Stimulated activated CD4-positive, alpha-beta T cell treated with anti-CD3 and anti-CD28 coated beads, Interleukin-4, amount 100 ng/mL, for 4 hours (primary cell): Measurements from ENCODE around the gene ASPM.
"Not testable (repeated sequence)": the region's sequence is repeated elsewhere in the genome, so short reads cannot be mapped to it uniquely, and the experiment has no call there.

Source experiments
- DNase-seq, 2 experiments: peaks; one replicate each; pipeline ENCODE4 v3.0.0-alpha.2; 2020

The ASPM gene

DNA sequence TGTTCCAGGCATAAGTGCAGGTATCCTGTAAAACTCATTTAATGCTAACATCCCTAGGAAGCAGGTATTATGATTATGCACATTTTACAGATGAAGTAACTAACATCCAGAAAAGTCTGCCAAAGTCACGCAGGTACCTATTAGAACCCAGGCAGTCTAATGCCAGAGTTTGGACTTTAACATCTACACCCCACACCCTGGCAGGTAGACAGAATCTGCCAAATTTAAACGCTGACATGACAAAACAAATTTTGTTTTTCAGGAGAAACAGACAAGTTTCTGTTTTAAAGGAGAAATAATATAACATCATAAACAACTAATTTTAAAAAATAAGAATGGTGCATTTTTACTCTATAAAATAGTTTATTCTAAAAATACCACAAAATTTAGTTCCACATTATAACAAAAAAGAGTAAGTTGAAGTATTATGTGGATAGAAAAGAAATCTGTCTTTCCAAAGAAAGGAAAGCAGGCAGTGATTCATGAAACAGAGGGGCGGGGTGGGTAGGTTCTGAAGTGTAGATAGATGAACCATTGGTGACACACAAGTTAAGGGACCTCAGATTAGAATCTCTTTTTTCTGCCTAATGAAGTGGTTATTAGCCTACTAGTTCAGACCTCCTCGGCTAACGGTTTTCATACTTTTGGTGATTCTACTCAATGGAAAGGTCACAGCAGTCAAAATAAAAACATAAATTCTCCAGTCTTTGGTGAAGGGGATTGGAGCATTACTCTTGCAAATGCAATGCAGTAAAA is 1.7 kb downstream of the ASPM start:
- DNase-seq: no peak

DNA sequence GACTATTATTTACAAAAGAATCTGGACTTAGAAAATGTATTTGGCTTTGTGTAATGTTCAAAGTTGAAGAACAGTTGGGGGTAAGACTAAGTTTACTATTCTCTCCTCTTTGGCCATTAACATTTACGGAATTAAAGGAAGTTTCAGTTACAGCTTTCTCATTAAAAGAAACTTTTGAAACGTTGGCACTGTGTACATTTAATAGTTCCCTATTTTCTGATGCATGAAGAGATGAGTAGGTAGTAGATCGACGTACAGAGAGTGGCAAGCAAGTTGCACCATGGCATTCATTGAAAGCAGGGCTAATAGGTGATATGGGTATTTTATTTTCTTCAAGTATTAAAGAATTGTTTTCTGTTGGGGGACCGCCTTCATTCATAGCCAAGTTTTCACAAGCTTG is 3.2 kb downstream of the ASPM start:
- DNase-seq: no peak

DNA sequence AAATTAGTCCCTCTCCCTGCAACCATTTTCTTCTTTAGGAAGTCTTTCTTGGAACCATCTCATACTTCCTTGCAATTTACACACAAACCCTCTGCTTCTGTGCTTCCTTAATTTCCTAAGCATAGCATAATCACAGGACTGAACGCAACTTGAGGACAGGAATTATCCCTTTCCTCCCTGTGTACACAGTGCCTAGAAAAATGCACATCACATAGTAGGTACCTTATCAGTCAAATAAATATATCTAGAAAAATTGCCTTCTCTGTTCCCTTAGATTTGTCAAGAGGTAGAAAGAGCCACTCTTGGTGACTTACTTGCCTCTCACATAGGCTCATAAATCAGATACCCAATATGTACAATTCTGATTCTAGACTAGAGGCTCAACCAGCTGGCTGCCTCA is 4.9 kb downstream of the ASPM start:
- DNase-seq: no peak

DNA sequence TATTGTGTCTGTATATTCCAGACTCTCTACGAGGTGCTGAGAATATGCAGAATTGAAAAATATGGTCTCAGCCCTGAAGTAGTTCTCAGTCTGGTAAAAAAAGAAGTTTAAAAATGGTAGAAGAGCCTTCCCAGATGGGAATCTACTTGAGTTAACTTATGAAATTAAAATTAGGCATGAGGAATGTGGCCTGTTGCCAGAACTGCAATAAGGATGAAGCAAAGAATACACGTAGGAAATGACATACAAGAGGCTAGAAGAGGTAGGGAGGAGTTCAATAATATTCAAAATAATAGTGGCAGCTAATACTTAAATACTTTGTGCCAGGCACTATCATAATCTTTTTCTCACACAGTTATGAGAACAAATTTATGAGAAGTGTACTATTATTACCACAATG is 6.3 kb downstream of the ASPM start:
- no peak for DNase-seq

DNA sequence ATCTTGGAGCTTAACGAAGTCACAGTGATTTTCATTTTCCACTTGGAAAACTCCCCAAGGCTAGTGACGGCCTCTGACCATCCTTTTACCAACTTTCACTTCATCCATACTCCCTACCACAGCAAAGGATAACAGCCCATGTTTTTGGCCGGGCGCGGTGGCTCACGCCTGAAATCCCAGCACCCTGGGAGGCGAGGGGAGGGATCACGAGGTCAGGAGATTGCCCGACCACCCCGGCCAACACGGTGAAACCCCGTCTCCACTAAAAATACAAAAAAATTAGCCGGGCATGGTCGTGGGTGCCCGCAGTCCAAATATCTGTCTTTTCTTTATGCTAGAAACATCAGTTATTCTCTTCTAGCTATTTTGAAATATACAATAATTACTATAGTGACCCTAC is 7.3 kb downstream of the ASPM start:
- DNase-seq: no peak

DNA sequence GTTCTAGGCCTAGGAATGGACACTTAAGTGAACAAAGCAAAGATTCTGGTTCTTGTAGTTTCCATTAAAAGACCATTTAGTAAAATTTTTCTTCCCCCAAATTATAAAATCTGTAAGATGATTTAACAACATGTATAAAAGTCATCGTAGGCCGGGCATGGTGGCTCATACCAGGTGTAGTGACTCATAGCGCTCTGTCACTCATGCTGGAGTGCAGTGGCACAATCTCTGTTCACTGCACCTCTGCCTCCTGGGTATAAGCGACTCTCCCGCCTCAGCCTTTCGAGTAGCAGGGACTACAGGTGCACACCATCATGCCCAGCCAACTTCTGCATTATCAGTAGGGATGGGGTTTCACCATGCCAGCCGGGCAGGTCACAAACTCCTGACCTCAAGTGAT is 9.1 kb downstream of the ASPM start:
- no peak for DNase-seq

DNA sequence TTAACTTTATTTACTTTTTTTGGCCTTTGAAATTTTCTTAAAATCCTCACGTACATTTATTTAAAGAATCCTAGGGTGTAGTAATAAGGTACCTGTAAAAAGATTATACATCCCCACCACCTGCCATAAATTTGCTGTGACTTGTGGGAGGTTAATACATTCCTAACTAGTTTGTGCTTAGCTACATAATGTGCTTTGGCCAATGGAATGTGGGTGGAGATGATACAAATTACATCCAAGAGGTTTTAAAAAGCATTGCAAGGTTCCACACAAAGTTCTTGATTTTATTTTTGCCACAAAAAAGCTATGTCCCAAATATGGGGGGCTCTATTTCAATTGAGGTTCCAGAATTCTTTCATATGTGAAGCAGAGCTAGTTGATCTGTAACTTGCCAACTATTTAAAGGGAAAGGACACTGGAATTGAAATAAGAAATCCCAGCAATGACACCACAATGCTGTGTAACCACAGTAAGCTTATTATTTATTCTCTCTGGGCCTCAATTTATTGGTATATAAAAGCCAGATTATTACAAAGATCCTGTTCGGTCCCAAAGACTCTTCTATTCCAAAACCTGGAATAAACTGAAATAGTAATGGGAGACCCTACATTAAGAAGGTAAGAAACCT is 15.7 kb downstream of the ASPM start:
- DNase-seq: no peak

DNA sequence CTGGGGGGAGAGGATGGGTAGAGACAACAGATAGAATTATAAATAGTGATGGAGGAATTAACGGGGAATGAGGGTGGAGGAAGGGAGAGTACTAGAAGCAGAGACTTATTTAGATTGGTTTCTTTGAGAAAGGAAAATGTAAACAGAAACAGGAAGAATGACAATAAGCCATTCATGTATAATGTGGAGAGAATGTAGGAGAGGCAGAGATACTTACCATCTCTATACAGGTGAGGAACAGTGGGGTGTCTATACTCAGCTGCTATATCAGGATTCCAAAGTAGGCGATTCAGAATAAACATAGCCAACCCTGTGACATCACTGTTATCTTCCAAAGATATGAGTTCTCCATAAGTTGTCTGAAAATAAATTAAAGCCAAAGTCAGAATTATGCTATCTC is 16.8 kb downstream of the ASPM start:
- no peak for DNase-seq

DNA sequence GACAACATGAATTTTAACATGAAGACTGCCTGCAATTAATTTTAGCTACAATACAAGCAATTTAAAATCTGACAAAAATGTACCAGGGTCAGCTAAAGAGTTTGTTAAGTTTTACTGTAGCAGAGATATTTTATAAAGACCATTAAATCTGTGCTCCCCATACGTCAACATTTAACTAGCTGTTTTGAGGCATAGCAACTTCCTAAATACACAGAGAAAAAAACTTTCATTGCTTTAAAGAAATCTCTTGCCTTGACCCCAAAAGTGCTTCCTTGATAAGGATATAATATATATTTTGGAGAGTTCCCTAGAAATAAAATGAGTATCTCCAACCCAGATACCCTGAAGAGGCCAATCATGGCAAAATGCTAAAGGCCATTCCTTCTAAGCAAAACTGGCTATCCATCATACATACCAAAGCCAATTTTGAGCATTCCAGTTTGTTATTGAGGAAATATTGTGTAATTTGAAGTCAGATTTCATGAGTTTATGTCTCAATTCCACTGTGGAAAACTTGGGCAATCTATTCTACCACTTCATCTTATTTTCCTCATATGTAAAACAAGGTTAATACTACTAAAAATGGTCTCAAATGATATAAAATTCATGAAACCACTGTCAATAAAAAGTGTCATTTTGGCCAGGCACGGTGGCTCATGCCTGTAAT is 19.1 kb downstream of the ASPM start:
- no peak for DNase-seq

DNA sequence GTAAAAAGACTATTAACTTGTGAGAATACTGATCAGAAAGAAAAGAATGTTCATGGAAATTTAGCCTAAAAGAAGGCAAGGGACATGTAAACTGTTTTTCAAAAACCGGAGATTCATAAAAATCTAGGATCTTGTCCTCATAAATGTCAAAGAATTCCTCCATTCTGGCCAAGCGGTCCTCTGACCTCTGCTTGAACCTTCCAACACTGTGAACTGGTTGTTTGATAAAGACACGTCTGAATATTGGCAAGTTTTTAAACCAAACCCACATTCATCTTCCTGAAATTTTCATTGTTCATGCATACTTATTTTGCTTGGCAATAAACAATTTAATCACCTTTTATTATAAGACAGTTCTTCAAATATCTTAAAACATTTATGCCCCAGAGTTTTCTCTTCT is 19.8 kb downstream of the ASPM start:
- no peak for DNase-seq

DNA sequence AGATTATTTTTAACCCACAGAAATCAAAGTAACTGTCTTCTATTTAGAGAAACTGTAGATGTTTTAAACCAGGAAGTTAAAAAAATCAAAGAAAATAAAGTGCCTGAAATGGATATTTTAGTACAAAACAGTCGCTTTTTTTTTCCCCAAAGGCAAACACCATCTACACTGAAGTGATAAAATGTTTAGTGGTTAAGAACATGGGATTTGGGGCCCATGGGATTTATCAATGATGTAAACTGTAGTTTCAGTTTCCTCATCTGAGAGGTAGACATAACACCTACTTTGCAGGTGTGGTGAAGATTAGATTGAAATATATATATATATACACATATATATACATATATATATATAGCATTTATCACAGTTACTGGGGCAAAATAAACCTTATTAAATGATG is 22.1 kb downstream of the ASPM start:
- no peak for DNase-seq

DNA sequence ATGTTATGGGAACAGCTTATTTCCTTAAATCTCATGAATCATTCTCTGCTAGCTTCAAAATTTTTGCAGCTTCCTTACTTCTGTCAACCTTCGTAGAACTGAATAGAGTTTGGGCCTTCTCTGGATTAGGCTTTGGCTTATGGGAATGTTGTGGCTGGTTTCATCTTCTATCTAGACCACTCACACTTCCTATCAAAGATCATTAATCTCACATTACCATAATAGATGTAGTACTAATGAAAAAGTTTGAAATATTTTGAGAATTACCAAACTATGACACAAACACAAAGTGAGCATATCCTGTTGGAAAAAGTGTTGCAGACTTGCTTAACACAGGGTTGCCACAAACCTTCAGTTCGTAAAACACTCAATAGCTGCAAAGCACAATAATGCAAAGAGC is 30.3 kb downstream of the ASPM start:
- DNase-seq: no peak

DNA sequence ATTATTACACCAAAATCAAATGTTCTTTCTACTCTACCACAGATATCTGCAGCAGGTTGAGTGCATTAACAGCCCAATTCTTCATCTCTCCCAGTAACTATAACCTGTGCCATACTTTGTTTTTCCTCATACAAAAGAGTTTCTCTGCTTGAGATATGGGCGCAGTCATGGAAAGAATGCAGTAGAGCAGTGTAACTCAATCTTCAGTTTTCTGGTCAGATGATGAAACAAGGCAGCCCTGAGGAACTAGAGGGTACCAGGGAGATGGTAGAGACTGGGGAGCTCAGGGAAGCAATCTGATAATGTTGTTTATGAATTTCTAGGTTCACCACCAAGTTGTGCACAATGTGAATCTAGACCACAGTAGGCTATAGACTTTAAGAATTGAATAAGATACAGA is 39.6 kb downstream of the ASPM start:
- no peak for DNase-seq

DNA sequence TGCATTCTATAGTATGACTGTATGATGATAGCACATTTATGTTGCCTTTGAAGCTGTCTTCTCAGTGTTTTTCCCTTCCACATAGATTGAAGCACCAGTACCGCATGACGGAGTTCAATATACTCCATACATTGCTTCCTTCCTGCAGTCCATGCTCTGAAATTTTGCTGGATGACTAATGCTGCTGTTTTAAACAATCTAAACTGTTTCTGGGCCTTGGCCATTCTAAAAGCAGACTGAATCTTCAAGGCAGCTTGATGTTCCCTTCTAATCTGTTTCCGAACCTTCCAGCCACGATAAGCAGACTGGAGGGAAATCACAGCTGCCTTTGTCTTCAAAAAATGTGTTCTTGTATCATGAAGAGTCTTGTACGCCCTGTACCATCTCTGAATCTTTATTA is 43.2 kb downstream of the ASPM start:
- no peak for DNase-seq

DNA sequence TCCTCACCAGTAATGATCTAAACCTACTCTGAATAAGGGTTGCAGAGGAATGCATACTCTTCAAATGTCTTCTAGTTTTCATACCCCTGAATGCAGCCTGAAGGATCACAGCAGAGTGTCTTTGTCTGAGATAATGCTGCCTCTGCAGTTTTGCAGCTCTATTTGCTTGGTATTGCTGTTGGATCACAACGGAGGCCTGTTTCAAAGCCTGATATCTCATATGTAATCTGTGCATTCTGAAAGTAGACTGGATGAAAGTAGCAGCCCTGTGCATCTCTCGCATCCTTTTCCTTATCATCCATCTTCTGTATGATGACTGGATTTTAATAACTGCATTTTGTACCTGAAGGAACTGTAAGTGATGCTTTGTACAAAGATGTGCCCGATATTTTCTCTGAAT is 44.5 kb downstream of the ASPM start:
- no peak for DNase-seq

DNA sequence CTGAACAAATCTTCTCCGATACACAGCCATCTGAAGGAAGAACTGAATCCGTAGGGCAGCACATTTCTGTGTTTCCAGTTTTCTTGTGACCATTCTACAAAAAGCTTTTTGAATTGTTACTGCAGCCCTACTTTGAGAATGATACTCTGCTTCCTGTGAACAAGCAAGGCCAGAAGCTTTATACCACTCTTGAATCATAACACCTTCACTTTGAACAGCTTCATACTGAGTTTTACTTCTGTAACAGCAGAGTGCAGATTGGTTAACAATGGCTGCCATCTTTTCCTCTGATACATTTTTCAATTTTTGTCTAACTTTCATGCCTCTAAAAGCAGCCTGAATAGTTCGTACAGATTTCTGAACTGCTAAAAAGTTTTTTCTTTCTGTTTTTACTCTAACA is 45.8 kb downstream of the ASPM start:
- DNase-seq: no peak

DNA sequence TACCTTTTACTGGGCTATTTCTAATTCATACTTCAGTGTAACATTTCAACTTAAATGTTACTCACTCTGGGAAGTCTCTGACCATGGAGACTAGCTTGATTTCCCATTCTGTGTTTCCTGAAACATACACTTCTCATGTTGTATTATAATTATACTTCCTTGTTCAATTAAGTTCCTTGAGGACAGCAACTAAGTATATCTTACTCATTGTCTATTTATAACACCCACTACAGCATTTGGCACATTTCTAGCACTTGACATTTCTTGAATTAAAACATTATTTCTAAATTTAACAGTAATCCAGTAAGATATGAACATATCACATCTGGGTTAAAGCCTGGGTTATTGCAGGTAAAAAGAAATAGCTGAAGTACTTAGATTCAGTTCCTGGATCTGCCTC is 47.0 kb downstream of the ASPM start:
- DNase-seq: no peak

DNA sequence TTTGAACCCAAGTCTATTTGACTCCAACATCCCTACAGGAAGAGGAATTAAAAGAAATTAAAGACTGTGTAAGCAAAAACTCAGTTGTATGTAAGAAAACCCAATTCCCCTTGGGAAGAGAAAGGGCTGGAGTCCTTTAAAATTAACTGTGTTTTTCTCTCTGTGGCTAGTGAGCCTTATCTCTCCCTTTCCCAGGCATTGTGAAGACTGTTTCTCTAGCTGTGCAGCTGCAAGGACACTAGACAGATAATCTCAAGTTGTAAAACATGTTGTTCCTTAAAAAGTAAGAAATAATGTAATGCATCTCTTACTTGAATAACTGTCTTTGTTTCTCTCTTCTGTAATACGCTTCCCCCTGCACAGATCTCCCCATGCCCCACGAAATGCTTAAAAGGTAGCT is 49.5 kb downstream of the ASPM start:
- DNase-seq: not testable (repeated sequence)

DNA sequence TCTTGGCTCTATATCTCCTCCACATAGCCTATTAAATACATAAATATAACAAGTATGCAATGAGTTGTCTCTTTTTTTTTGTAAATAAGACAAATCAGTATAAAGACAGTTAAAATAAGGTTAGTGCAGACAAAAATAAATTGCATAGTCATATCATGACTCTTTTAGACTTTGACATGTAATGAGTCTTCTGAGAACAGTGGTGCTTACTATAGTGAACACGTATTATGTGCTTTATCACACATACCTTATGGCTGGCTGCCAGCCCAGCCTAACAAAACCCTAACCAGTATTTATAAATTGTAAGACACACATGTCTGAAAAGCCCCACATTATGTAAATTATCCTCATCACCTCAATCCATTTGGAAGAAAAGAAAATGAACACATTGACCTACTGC is 50.3 kb downstream of the ASPM start:
- no peak for DNase-seq

DNA sequence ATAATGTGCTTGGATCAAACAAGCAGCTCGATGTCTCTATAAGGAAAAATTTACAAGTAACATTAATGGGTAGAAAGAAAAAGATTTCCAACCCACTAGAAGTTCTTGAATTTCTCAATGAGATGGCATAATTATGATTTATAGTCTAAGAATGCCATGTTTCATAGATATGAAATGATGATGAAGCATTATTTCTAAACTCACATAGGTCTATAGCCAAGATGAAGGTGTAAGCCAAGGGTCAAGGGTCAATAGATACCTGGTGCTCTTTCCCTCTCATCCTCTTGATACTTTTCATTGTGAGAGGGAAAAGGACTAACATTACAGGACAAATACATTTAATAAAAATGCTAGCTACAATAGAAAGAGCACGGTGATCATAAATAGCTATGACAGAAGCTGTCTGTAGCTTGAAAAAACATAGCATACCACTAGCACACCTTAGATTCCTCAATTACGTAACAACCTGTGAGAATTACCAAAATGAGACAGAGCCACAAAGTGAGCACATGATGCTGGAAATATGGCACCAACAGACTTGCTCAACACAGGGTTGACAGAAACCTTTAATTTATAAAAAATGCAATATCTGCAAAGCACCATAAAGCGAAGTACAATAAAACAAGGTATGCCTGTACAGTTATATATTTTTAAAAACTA is 53.1 kb downstream of the ASPM start:
- DNase-seq: no peak

DNA sequence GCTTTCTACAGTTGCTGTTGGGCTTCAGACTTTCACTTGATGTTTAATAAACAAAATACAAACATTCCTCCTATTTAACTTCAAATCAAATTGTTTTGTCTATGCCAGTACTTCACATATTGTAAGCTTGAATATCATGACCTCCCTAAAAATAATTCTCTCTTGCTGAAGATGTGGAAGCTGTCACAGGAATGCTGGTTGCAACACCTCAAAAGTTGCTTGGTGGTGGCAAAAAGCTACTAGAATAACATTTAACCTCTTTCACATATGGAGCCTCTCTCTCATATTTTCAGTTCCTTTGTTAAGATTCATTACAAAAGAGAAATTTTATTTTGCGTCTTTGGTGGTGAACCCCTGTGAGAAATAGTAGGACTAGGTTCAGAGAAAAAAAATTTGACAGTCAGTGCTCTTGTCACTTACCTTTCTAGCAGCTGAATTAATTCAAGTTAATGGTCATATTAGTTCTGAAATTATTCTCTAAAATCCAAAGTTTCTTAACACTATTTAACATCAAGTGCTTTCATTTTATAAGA is 53.9 kb downstream of the ASPM start:
- DNase-seq: no peak

DNA sequence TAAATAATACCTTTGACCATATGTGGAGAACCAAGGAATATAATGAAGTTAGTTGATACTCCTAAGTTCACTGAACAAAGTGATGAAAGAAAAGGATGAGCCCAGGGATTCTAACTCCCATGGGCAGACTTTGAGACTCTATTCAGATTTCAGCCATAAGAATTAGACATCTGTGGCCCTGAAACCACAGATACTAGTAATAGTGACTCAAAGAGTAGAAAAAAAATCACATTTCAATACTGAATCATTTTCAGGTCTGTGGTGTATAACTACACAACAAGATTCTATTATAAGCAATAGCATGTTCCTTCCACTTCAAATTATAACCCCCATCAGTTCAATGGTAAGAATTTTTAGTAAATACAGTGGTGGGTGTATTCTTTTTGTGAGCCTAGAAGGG is 63.0 kb downstream of the ASPM start:
- no peak for DNase-seq

DNA sequence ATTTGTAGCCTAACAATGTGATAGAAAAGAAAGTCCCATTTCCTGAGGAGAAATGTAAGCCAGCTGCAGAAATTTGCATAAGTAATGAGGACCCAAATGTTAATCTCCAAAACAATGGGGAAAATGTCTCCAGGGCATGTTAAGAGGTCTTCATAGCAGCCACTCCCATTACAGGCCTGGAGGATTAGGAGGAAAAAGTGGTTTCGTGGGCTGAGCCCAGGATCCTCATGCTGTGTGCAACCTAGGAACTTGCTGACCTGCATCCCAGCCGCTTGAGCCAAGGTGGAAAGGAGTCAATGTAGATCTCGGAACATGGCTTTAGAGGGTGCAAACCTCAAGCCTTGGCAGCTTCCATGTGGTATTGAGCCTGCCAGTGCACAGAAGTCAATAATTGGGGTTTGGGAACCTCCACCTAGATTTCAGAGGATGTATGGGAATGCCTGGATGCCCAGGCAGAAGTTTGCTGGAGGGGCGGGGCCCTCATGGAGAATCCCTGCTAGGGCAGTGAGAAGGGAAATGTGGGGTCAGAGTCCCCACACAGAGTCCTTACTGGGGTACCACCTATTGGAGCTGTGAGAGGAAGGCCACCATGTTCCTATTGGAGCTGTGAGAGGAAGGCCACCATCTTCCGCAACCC is 65.2 kb downstream of the ASPM start:
- DNase-seq: no peak
